GM12878 (cell line): ENCODE results near the gene SLC6A3.

ENCODE experiments used
- BCLAF1 ChIP-seq: fragments of 450-650 bp; IDR thresholded peaks from 2 replicates; pipeline ENCODE4 v1.6.1; 2017; ENCODE audit warnings: antibody characterized with exemption, mild to moderate bottlenecking, moderate library complexity
- CEBPB ChIP-seq, 2 experiments: fragments of 150-350 bp in 1 of 2; IDR thresholded peaks; 2 replicates each; pipeline ENCODE4 v1.6.1; 2012 to 2014; ENCODE audit warnings: low read depth in 2 of 2, low read length in 2 of 2, borderline replicate concordance in 1 of 2, inconsistent platforms in 1 of 2
- CTCF ChIP-seq, 3 experiments: IDR thresholded peaks in 2 of 3; conservative IDR thresholded peaks in 1 of 3; 2 replicates each; pipeline ENCODE4 v1.5.1; 2011; ENCODE audit warnings: low read depth in 3 of 3, low read length in 3 of 3, mild to moderate bottlenecking in 3 of 3, control low read depth in 2 of 3, moderate library complexity in 2 of 3, inconsistent platforms in 1 of 3, mixed read lengths in 1 of 3; ENCODE audit not compliant: control insufficient read depth in 2 of 3, insufficient read depth in 1 of 3; ENCODE audit errors: extremely low read depth in 1 of 3
- EGR1 ChIP-seq, 2 experiments: IDR thresholded peaks; 1 replicate in 1 of 2; 2 replicates in 1 of 2; pipeline ENCODE4 v1.6.1; 2011 to 2012; ENCODE audit warnings: low read depth in 2 of 2, low read length in 2 of 2, borderline replicate concordance in 1 of 2, mild to moderate bottlenecking in 1 of 2, moderate library complexity in 1 of 2
- PKNOX1 ChIP-seq: fragments of 450-650 bp; IDR thresholded peaks from 2 replicates; pipeline ENCODE4 v1.6.1; 2016; ENCODE audit warnings: mild to moderate bottlenecking
- RUNX3 ChIP-seq: IDR thresholded peaks from 2 replicates; pipeline ENCODE4 v1.6.1; 2012; ENCODE audit warnings: low read length, inconsistent platforms
- TAF1 ChIP-seq: IDR thresholded peaks from 2 replicates; pipeline ENCODE4 v1.6.1; 2011; ENCODE audit warnings: mild to moderate bottlenecking, low read depth, low read length, borderline replicate concordance
- USF1 ChIP-seq: IDR thresholded peaks from 2 replicates; pipeline ENCODE4 v1.6.1; 2011; ENCODE audit warnings: borderline replicate concordance, low read depth, mild to moderate bottlenecking, moderate library complexity, mixed read lengths, low read length; ENCODE audit not compliant: insufficient read depth; ENCODE audit errors: extremely low read length
- ZNF274 ChIP-seq: IDR thresholded peaks from one replicate; pipeline ENCODE4 v1.8.0; 2011; ENCODE audit not compliant: insufficient read length, insufficient read depth

GRCh38 chr5:1423901-1424603, 21.2 kb downstream of the SLC6A3 start:
- TF ChIP-seq ZNF274 (no peak), USF1 (no peak), PKNOX1 (no peak), BCLAF1 (no peak), EGR1 (IDR thresholded peaks at IDR 0.05; ENCODE audit: borderline replicate concordance in 1 of 2, low read depth in 2 of 2, low read length in 2 of 2) (no peak), CTCF (IDR thresholded peaks at IDR 0.05 in 2 of 3, conservative IDR thresholded peaks at IDR 0.05 in 1 of 3; ENCODE audit: control insufficient read depth in 2 of 3, extremely low read depth in 1 of 3, insufficient read depth in 1 of 3, low read depth in 3 of 3, low read length in 3 of 3) (no peak), CEBPB (IDR thresholded peaks at IDR 0.05; ENCODE audit: borderline replicate concordance in 1 of 2, low read depth in 2 of 2, low read length in 2 of 2) (no peak), TAF1 (no peak), RUNX3 (no peak)
